Measurements from ENCODE around the gene GRIA2.

The GRIA2 gene

GRCh38 chr4:157405070-157405469 is 184.5 kb downstream of the GRIA2 start:
- no peak for DNase-seq
